ENCODE data around the gene PDHA1. TPM values are rescaled to one million over a fixed set of nuclear protein-coding genes. Genes with fewer than 3 reads are reported as not detected.

Gene PDHA1
- total and polyA plus RNA-seq, 10 donors: 47.5 to 114 (median 89.3) TPM

DNA sequence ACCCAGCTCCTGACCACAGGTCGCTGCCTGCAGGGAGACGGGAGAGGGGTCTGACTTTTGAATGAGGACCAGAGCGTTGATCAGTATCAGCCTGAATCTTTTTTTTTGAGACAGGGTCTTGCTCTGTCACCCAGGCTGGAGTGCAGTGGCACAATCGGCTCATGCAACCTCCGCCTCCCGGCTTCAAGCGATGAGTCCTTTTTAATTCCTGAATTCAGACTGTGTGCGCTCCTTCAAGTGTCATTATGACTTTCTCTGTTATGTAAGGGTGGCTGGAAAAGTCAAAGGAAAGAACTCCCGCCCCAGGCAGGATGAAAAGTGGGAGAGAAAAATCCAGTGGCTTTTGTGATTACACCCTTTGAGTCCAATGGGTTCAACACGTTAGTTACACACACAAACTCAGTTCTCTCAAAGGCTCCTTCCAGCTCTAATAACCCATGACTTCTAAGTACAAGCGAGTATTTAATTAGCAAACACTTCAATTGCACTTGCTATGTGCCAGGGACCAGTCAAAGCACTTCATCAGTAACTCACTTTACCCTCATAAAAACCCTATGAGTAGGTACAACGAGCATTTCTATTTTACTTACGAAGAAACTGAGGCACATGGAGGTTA is 44.4 kb downstream of the PDHA1 start:
- intact Hi-C loops (cut with DNase I; ENCODE audit: low total_unique reads): no loop called here
- H3K4me3 ChIP-seq: no peak overlapping the region
- H3K36me3 ChIP-seq: no peaks in the 10 kb centered on the region
- TF ChIP-seq POLR2AphosphoS5 (IDR thresholded peaks at IDR 0.05): no peak
- no peak for TF ChIP-seq POLR2A (IDR thresholded peaks at IDR 0.05)
- TF ChIP-seq, protein P1, sequence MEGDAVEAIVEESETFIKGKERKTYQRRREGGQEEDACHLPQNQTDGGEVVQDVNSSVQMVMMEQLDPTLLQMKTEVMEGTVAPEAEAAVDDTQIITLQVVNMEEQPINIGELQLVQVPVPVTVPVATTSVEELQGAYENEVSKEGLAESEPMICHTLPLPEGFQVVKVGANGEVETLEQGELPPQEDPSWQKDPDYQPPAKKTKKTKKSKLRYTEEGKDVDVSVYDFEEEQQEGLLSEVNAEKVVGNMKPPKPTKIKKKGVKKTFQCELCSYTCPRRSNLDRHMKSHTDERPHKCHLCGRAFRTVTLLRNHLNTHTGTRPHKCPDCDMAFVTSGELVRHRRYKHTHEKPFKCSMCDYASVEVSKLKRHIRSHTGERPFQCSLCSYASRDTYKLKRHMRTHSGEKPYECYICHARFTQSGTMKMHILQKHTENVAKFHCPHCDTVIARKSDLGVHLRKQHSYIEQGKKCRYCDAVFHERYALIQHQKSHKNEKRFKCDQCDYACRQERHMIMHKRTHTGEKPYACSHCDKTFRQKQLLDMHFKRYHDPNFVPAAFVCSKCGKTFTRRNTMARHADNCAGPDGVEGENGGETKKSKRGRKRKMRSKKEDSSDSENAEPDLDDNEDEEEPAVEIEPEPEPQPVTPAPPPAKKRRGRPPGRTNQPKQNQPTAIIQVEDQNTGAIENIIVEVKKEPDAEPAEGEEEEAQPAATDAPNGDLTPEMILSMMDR (IDR thresholded peaks at IDR 0.05 in 8 of 11, conservative IDR thresholded peaks at IDR 0.05 in 3 of 11): no peak
- H3K27ac ChIP-seq: no peak overlapping the region
- WGBS, 5 donors: 73 to 93% (median 85%) methylated on average over 10 to 13 of the region's 13 CpGs
- peaks cover 0 to 3% (median 0%) of the 10 kb centered on the region in 8 donors for H3K9me3 ChIP-seq
- no peaks in the 10 kb centered on the region for H3K27me3 ChIP-seq (replicated peaks in 1 of 7)
- no peak for DNase-seq
- no peaks in the 10 kb centered on the region for H3K4me1 ChIP-seq

DNA sequence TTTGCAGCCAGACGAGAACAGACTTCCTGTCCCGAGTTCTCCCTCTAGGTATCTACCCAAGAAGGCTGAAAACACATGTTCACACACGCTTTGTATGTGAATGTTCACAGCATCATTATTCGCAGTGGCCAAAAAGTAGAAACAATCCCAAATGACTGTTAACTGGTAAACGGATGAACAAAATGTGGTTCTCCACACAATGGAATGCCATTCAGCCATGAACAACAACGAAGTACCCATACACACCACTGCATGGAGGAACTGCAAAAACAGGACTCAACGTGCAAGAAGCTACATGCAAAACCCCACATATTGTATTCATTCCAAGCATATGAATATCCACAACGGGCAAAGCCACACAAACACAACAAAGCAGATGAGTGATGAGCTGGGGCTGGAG is 45.0 kb downstream of the PDHA1 start:
- H3K4me3 ChIP-seq: no peak overlapping the region
- no peak for TF ChIP-seq POLR2A (IDR thresholded peaks at IDR 0.05)
- TF ChIP-seq POLR2AphosphoS5 (IDR thresholded peaks at IDR 0.05): no peak
- TF ChIP-seq, protein P1 (IDR thresholded peaks at IDR 0.05 in 8 of 11, conservative IDR thresholded peaks at IDR 0.05 in 3 of 11): no peak
- intact Hi-C loops (cut with DNase I; ENCODE audit: low total_unique reads): no loop called here
- DNase-seq: no peak
- H3K27ac ChIP-seq: no peak overlapping the region
- H3K36me3 ChIP-seq: no peaks in the 10 kb centered on the region
- H3K27me3 ChIP-seq (replicated peaks in 1 of 7): no peaks in the 10 kb centered on the region
- peaks cover 0 to 3% (median 0%) of the 10 kb centered on the region in 8 donors for H3K9me3 ChIP-seq
- WGBS, 5 donors: 76 to 87% (median 79%) methylated on average over 8 of the region's 8 CpGs
- H3K4me1 ChIP-seq: no peaks in the 10 kb centered on the region

DNA sequence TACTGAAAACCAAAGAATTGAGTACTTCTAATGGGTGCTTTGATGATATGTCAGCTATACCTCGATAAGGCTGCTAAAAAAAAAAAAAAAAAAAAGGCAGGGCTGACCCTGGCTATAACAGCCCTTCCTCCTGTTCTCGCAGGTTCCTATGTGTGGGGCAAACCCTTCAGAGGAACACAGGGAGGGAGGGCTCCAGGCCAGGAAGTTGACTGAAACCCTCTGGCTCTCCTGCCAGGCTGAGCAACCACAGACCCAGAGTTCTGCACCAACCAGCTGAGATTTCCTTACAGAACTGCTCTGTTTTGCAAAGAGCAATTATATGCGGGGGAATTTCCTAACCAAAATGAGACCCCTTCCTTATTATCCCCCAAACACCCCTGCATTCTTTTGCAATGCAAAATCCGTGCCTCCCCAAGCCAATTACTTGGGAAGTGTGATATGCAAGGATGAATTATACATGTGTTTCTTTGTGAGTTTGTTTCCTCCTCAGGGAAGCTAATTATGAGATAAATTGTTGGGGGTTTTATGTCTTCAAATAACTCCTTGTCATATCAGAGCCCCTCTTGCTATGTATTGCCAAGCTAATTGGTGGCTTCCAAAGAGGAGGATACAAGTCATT is 45.6 kb downstream of the PDHA1 start:
- WGBS, 5 donors: 17 to 34% (median 25%) methylated on average over 3 to 4 of the region's 4 CpGs
- no peaks in the 10 kb centered on the region for H3K27me3 ChIP-seq (replicated peaks in 1 of 7)
- no peak for DNase-seq
- H3K4me1 ChIP-seq: no peaks in the 10 kb centered on the region
- peaks cover 0 to 3% (median 0%) of the 10 kb centered on the region in 8 donors for H3K9me3 ChIP-seq
- H3K36me3 ChIP-seq: no peaks in the 10 kb centered on the region
- H3K27ac ChIP-seq: no peak overlapping the region
- TF ChIP-seq POLR2A (IDR thresholded peaks at IDR 0.05): no peak
- TF ChIP-seq POLR2AphosphoS5 (IDR thresholded peaks at IDR 0.05): no peak
- TF ChIP-seq, protein P1 (IDR thresholded peaks at IDR 0.05 in 8 of 11, conservative IDR thresholded peaks at IDR 0.05 in 3 of 11): no peak
- H3K4me3 ChIP-seq: no peak overlapping the region
- intact Hi-C loops (cut with DNase I; ENCODE audit: low total_unique reads): no loop called here

DNA sequence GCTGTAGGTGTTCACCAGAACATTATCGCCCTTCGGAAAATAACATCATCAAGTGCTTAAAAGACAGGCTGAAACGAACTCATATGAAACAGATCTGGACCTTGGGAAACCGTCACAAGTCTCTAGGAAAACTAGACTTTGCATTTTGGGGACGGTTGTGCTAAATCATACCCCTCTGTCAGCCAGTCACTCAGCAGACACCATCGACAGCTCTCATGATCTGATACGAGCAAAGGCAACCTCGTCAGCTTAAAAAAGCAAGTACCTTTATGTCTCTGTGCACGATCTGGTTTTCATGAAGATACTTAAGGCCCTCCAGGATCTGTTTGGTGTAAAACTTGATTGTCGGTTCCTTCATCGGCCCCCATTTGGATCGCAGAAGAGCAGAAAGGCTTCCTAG is 48.4 kb downstream of the PDHA1 start:
- DNase-seq: no peak
- H3K27me3 ChIP-seq (replicated peaks in 1 of 7): no peaks in the 10 kb centered on the region
- intact Hi-C loops (cut with DNase I; ENCODE audit: low total_unique reads): no loop called here
- H3K4me3 ChIP-seq: no peak overlapping the region
- no peaks in the 10 kb centered on the region for H3K36me3 ChIP-seq
- 82 to 91% (median 88%) methylated on average over 12 of the region's 12 CpGs for WGBS, 5 donors
- no peaks in the 10 kb centered on the region for H3K4me1 ChIP-seq
- H3K9me3 ChIP-seq: no peaks in the 10 kb centered on the region
- H3K27ac ChIP-seq: no peak overlapping the region
- TF ChIP-seq POLR2AphosphoS5 (IDR thresholded peaks at IDR 0.05) (no peak), POLR2A (IDR thresholded peaks at IDR 0.05) (no peak)
- TF ChIP-seq, protein P1 (IDR thresholded peaks at IDR 0.05 in 8 of 11, conservative IDR thresholded peaks at IDR 0.05 in 3 of 11): no peak
